GM21723 (cell line): ENCODE results near the gene NLE1.
"Not testable (repeated sequence)": the region's sequence is repeated elsewhere in the genome, so short reads cannot be mapped to it uniquely, and the experiment has no call there.

Experiments used
- ATAC-seq: cut with Tn5 transposase; IDR thresholded peaks from one replicate; pipeline ENCODE4 v1.9.1; 2021; ENCODE audit warnings: mild to moderate bottlenecking, moderate library complexity; ENCODE audit not compliant: unreplicated experiment

NLE1 gene

GRCh38 chr17:35163886-35164285, 21.8 kb upstream of the NLE1 start:
- no peak for ATAC-seq

DNA sequence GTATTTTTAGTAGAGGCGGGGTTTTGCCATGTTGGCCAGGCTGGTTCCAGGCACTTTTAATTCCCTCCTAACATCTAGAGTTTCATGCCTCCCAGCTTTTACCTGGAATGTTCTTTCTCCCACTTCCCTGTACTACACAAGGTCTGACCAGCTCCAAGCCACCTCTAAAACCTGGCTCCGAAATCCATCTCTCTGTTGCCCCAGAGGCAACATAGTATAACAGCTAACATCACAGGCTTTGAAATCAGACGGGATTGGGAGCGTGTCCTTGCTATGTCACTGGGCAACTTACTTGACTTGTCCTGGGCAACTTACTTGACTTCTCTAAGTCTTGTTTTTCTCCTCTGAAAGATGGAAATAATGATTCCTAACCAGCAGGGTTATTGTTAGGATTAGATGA, 20.7 kb upstream of the NLE1 start:
- ATAC-seq, result no peak

- ATAC-seq, result no peak
Observed at GRCh38 chr17:35161281-35161761, 19.2 kb upstream of the NLE1 start.

GRCh38 chr17:35160354-35161201, 18.5 kb upstream of the NLE1 start:
- ATAC-seq, result no peak

GRCh38 chr17:35159940-35160339, 17.8 kb upstream of the NLE1 start:
- no peak for ATAC-seq

DNA sequence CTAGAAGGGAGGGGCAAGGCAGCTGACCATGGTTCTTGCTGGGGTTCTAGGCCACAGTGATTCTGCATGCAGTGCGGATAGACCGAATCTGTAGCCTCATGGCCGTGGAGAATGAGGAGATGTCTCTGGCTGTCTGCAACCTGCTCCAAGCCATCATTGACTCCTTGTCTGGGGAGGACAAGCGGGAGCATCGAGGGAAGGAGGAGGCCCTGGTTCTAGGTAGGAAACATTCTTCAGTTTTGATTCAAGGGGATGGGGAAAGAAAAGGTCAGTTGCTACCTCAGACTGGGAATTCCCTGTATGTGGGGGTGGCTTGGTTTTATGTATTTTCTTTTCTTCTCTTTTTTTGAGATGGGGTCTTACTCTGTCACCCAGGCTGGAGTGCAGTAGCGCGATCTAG, 13.1 kb upstream of the NLE1 start:
- ATAC-seq, result no peak

GRCh38 chr17:35154196-35155165, 12.4 kb upstream of the NLE1 start:
- no peak for ATAC-seq

DNA sequence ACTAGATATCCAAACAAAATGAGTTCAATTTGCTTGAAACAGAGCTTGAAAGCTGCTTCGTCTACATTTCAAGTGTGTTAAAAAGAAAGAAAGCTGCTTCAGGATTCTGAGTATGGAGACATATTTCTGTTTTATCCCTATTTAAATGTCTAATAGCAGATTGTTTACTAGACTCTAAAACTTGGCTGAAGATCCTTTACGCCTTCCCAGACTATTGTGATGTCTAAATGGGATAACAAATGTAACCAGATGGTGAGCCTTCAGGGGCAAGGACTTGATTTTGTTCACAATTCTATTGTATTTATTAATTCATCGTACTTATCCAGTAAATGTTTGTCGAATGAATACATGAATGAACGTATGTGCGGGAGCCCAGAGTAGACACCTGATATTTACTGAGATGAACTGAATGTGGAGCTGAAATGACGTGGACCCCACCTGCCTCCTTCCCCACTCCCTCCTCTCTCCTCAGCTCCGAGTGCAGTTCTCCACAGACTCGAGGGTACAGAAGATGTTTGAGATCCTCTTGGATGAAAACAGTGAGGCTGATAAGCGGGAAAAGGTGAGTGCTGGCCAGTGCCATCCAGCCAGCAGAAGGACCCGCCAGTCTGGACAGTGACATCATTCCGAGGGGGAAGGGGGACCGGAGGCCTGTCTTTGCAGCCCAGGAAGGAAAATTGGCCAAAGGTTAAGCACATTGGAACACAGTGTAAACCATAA, 10.5 kb upstream of the NLE1 start:
- ATAC-seq, result no peak

- ATAC-seq, result not testable (repeated sequence)
Observed at GRCh38 chr17:35151080-35151479, 9.0 kb upstream of the NLE1 start.

GRCh38 chr17:35149941-35150340, 7.8 kb upstream of the NLE1 start:
- ATAC-seq, result no peak

DNA sequence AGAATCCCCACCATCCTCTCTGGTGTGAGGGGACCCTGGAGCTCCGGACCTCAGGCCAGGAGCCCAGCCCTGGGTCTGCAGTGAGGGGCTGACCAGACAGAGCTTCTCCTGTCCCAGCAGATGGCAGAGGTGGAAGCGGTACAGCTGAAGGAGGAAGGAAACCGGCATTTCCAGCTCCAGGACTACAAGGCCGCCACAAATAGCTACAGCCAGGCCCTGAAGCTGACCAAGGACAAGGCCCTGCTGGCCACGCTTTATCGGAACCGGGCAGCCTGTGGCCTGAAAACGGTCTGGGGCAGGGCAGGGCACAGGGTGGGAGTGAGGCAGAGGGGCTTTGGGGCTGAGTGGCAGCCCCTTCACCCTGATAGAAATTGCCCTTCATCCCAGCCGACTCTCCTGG, 6.0 kb upstream of the NLE1 start:
- no peak for ATAC-seq

DNA sequence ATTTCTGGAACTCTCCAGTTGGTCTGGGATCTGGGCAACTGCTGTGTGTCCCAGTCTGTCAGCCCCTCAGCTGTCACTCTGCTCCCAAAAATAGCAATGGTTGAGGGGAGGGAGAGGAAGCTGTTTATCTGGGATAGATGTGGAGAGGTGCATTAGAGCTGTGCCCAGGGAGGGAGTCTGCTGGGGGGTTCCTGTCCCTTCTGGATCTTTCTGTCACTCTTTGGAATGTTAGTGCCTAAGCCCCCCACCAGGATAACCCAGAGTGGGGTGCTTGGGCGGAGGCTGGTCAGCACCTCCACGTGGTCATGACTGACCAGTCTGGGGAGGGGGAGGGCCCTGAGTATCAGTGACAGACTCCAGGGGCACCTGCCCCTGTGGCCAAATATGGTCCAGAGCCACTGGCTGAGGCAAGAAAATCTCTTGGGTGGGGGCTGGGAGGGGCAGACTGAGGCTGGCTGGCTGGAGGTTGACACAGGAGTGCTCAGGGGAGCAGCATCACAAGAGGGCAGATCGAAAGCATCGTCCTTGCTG, 5.3 kb upstream of the NLE1 start, which contains the start of gene UNC45B:
TSS of gene UNC45B (plus strand) at position 443 of the 531 bp plus-strand sequence. CDS start 447 bp downstream, outside the sequence.
- no peak for ATAC-seq

- ATAC-seq, result no peak
Observed at GRCh38 chr17:35146214-35146833, 4.2 kb upstream of the NLE1 start.

GRCh38 chr17:35144840-35145239, 2.7 kb upstream of the NLE1 start:
- no peak for ATAC-seq

GRCh38 chr17:35142467-35142796, 329 bp upstream of the NLE1 start:
- ATAC-seq, result no peak

DNA sequence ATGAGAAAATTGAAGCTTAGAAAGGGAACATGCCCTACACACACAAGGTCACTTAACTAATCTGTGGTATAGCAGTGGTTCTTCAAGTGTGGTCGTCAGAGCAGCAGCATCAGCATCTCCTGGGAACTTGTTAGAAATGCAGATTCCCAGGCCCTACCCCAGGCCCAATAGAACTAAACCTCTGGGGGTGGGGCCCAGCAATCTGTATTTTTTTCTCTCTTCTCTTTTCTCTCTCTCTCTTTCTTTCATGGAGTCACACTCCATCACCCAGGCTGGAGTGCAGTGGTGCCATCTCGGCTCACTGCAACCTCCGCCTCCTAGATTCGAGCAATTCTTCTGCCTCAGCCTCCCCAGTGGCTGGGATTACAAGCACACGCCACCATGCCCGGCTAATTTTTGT, 3.9 kb downstream of the NLE1 start:
- no peak for ATAC-seq

- ATAC-seq, result no peak
Observed at GRCh38 chr17:35135322-35135721, 6.8 kb downstream of the NLE1 start.

DNA sequence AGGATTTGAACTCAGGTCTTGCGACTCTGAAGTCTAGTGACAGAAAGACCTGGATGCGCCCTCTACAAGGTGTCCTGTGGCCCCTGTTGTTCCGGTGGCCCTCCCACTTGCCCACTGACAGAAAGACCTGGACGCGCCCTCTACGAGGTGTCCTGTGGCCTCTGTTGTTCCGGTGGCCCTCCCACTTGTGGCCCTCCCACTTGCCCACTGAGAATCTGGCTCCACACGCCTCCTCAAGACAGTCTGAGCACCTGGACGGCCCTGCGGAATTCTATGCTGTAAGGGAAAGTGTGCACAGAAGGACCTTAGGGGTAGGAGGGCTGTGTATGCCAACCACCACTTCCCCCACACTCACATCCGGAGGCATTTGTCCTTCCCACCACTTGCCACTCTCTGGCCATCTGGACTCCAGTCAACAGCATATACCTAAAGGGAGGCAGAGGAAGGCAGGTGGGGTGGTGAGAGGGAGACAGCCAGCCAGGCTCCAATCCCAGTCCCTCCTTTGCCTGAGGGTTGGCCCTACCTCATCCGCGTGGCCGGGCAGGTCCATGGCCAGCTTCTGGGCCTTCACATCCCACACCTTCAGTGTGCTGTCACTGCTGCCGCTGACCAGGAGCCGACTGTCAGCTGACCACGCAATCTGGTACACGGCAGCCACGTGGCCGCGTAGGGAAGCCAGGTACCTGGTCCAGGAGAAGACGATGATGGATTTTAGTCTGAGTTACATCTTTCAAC, 9.1 kb downstream of the NLE1 start:
- ATAC-seq, result no peak

DNA sequence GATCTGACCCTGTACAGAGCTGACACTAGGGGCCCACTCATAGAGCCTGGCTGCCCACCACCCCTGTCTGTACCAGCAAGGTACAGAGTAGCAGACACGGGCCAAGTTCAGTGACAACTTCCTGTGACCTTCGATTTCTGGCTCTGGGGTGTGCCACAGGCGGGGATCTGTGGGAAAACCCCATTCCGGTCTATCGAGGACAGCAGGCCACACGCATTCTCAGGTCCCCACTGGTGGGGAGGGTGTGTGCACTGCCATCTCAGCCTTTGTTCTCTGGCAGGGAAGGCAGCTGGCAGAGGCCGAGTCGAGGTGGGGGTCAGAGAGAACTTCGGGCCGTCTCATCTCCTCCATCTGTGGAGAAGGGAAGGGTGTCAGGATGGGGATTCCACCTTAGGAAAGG, 10.0 kb downstream of the NLE1 start:
- ATAC-seq, result no peak

- ATAC-seq, result no peak
Observed at GRCh38 chr17:35130392-35130791, 11.7 kb downstream of the NLE1 start.
